Measurements from ENCODE around the gene UBXN7.

- no peak for TF ChIP-seq POLR2A (IDR thresholded peaks at IDR 0.05)
- no peak for TF ChIP-seq CTCF (IDR thresholded peaks at IDR 0.05)
Observed at GRCh38 chr3:196477678-196478077, 45.5 kb upstream of the UBXN7 start.
